HEK293 (cell line): Measurements from ENCODE around the gene PTDSS2.

Source experiments
- CTCF ChIA-PET: fragments of 350-600 bp; formaldehyde crosslinking; extraction: SDS; loops from one replicate; lab custom pipeline; 2021; ENCODE audit warnings: antibody characterized with exemption; lab: Yijun Ruan, JAX
- POLR2A ChIA-PET: fragments of 300-600 bp; formaldehyde crosslinking; extraction: SDS; loops from one replicate; lab custom pipeline; 2020; ENCODE audit warnings: antibody characterized with exemption, inconsistent platforms; lab: Yijun Ruan, JAX
- H3K27ac ChIP-seq: fragments of 200-500 bp; sonication (Bioruptor generic); 2 replicates; pipeline ENCODE4 v1.5.1; 2014; ENCODE audit warnings: low read depth, low read length, control low read depth, inconsistent platforms; ENCODE audit errors: extremely low read depth
- H3K36me3 ChIP-seq, 2 experiments: fragments of 200-500 bp in 1 of 2; sonication (Bioruptor generic) in 1 of 2; 1 replicate in 1 of 2; 2 replicates in 1 of 2; pipeline ENCODE4 v1.5.1; 2014 to 2017; ENCODE audit warnings: inconsistent platforms in 2 of 2, low read length in 2 of 2; ENCODE audit not compliant: control insufficient read depth in 2 of 2, insufficient read depth in 1 of 2
- H3K4me1 ChIP-seq: fragments of 200-500 bp; sonication (Bioruptor generic); 2 replicates; pipeline ENCODE4 v1.5.1; 2014; ENCODE audit warnings: mild to moderate bottlenecking, low read length, inconsistent platforms; ENCODE audit not compliant: control insufficient read depth, insufficient read depth
- H3K4me3 ChIP-seq: 2 replicates; pipeline ENCODE4 v1.5.1; 2011; ENCODE audit warnings: low read depth, mild to moderate bottlenecking, control low read depth, low read length, moderate library complexity
- H3K9me3 ChIP-seq: fragments of 200-500 bp; sonication (Bioruptor generic); 2 replicates; pipeline ENCODE4 v1.5.1; 2014; ENCODE audit warnings: low read depth, low read length, inconsistent platforms; ENCODE audit not compliant: control insufficient read depth, insufficient read depth
- MZF1 ChIP-seq: fragments of 450-650 bp; formaldehyde crosslinking; IDR thresholded peaks from 2 replicates; pipeline ENCODE4 v1.5.1; 2017; ENCODE audit warnings: missing biosample characterization, missing genetic modification characterization, borderline replicate concordance
- ZBTB17 ChIP-seq: fragments of 450-650 bp; formaldehyde crosslinking; IDR thresholded peaks from 2 replicates; pipeline ENCODE4 v1.5.1; 2016; ENCODE audit warnings: missing biosample characterization, missing genetic modification characterization
- ZBTB48 ChIP-seq: fragments of 450-650 bp; formaldehyde crosslinking; IDR thresholded peaks from 2 replicates; pipeline ENCODE4 v1.5.1; 2016; ENCODE audit warnings: missing biosample characterization, missing genetic modification characterization
- ZFP3 ChIP-seq: fragments of 450-650 bp; formaldehyde crosslinking; IDR thresholded peaks from 2 replicates; pipeline ENCODE4 v1.5.1; 2016; ENCODE audit warnings: low read depth, missing biosample characterization, missing genetic modification characterization
- ZNF121 ChIP-seq: fragments of 450-650 bp; formaldehyde crosslinking; IDR thresholded peaks from 2 replicates; pipeline ENCODE4 v1.5.1; 2016; ENCODE audit warnings: missing biosample characterization, missing genetic modification characterization
- ZNF157 ChIP-seq: fragments of 450-650 bp; formaldehyde crosslinking; IDR thresholded peaks from 2 replicates; pipeline ENCODE4 v1.5.1; 2016; ENCODE audit warnings: missing biosample characterization, missing genetic modification characterization
- ZNF174 ChIP-seq: fragments of 450-650 bp; formaldehyde crosslinking; IDR thresholded peaks from 2 replicates; pipeline ENCODE4 v1.5.0; 2017; ENCODE audit warnings: missing biosample characterization, mild to moderate bottlenecking, missing genetic modification characterization
- ZNF18 ChIP-seq: fragments of 450-650 bp; formaldehyde crosslinking; IDR thresholded peaks from 2 replicates; pipeline ENCODE4 v1.5.1; 2016; ENCODE audit warnings: missing biosample characterization, missing genetic modification characterization
- ZNF221 ChIP-seq: fragments of 450-650 bp; formaldehyde crosslinking; IDR thresholded peaks from 2 replicates; pipeline ENCODE4 v1.5.1; 2017; ENCODE audit warnings: missing biosample characterization, missing genetic modification characterization, borderline replicate concordance
- ZNF302 ChIP-seq: fragments of 450-650 bp; formaldehyde crosslinking; IDR thresholded peaks from 2 replicates; pipeline ENCODE4 v1.5.1; 2016; ENCODE audit warnings: missing biosample characterization, missing genetic modification characterization, low read depth
- ZNF513 ChIP-seq: fragments of 450-650 bp; IDR thresholded peaks from 2 replicates; pipeline ENCODE4 v1.5.1; 2018; ENCODE audit warnings: missing biosample characterization, missing genetic modification characterization
- ZNF521 ChIP-seq: fragments of 450-650 bp; formaldehyde crosslinking; IDR thresholded peaks from 2 replicates; pipeline ENCODE4 v1.5.1; 2017; ENCODE audit warnings: missing biosample characterization, mild to moderate bottlenecking, missing genetic modification characterization
- ZNF548 ChIP-seq: fragments of 450-650 bp; formaldehyde crosslinking; IDR thresholded peaks from 2 replicates; pipeline ENCODE4 v1.5.1; 2016; ENCODE audit warnings: missing biosample characterization, missing genetic modification characterization
- ZNF560 ChIP-seq: fragments of 450-650 bp; formaldehyde crosslinking; IDR thresholded peaks from 2 replicates; pipeline ENCODE4 v1.5.1; 2017; ENCODE audit warnings: missing biosample characterization, missing genetic modification characterization, borderline replicate concordance
- ZNF624 ChIP-seq: fragments of 450-650 bp; formaldehyde crosslinking; IDR thresholded peaks from 2 replicates; pipeline ENCODE4 v1.5.1; 2017; ENCODE audit warnings: missing biosample characterization, missing genetic modification characterization
- ZNF76 ChIP-seq: fragments of 450-650 bp; formaldehyde crosslinking; IDR thresholded peaks from 2 replicates; pipeline ENCODE4; 2016; ENCODE audit warnings: low read depth, missing biosample characterization, missing genetic modification characterization, borderline replicate concordance
- TF ChIP-seq, protein P1 (sequence below): fragments of 450-650 bp; formaldehyde crosslinking; IDR thresholded peaks from 2 replicates; pipeline ENCODE4 v1.5.1; 2016; ENCODE audit warnings: missing biosample characterization, missing genetic modification characterization
- TF ChIP-seq, protein P2 (sequence below): fragments of 450-650 bp; formaldehyde crosslinking; IDR thresholded peaks from 2 replicates; pipeline ENCODE4 v1.5.1; 2016; ENCODE audit warnings: missing biosample characterization, missing genetic modification characterization

PTDSS2 gene

DNA sequence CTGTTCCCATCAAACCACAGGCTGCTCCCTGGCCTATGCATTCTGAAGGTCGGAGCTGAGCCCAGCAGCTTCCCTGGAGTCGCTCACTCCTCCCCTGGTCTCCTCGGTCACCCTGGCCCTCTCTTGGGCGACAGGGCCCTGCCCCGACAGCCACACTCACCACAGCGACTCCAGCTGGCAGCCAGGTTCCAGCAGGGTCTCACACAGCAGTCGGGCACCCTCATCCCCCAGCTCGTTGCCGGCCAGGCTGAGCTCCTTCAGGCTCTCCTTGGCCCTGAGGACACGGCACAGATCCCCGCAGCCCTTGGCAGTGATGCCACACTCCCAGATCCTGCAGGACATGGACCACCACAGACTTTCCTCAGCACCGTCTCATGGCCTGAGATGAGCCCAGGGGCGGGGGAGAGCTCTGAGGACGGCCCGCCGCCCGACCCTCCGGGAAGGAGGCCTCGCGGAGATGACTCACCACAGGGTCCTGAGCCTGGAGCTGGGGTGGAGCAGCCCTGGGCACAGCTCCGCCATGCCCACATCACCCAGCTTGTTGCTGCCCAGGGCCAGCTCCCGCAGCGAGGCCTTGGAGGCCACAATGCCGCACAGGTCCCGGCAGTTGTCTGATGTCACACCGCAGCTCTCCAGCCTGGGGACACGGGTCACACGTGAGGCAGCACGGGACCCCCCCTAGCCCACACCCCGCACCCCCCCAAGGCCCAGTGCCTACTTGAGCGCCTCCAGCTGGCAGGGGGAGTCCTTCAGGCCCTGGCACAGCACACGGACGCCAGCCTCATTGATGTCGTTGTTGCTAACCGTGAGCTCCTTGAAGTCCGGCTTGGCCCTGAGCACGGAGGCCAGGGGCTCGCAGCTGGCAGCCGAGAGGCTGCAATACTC, 48.5 kb downstream of the PTDSS2 start:
- no peaks in the 10 kb centered on the region for H3K9me3 ChIP-seq
- no peaks in the 10 kb centered on the region for H3K4me1 ChIP-seq
- POLR2A ChIA-PET = interaction anchor here (1.0 kb wide), 2 partner anchors 8 to 17 kb away, joined by 3 to 5 read pairs; partner anchors contain the start of gene RNH1
- no peak overlapping the region for H3K4me3 ChIP-seq
- no peak for TF ChIP-seq ZNF302 (tag by site-specific recombination)
- H3K36me3 ChIP-seq = peaks cover 0 to 84% of the 10 kb centered on the region in 2 experiments; a peak in 1 of 3 replicates
- no peak overlapping the region for H3K27ac ChIP-seq
- CTCF ChIA-PET = no interaction called here

- no peaks in the 10 kb centered on the region for H3K4me1 ChIP-seq
- H3K4me3 ChIP-seq = no peak overlapping the region
- H3K27ac ChIP-seq = no peak overlapping the region
- ChIA-PET CTCF (no interaction called here), POLR2A (interaction anchor here (1.0 kb wide), 1 partner anchor 17 kb away, joined by 3 read pairs; no protein-coding TSS in a partner anchor)
- TF ChIP-seq ZNF513 (tag by site-specific recombination) (no peak), ZFP3 (tag by site-specific recombination) (no peak), ZNF548 (tag by site-specific recombination) (no peak), ZNF18 (tag by site-specific recombination) (no peak), ZNF76 (tag by site-specific recombination) (no peak), ZNF157 (tag by site-specific recombination) (no peak)
- TF ChIP-seq, protein P1, sequence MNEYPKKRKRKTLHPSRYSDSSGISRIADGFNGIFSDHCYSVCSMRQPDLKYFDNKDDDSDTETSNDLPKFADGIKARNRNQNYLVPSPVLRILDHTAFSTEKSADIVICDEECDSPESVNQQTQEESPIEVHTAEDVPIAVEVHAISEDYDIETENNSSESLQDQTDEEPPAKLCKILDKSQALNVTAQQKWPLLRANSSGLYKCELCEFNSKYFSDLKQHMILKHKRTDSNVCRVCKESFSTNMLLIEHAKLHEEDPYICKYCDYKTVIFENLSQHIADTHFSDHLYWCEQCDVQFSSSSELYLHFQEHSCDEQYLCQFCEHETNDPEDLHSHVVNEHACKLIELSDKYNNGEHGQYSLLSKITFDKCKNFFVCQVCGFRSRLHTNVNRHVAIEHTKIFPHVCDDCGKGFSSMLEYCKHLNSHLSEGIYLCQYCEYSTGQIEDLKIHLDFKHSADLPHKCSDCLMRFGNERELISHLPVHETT (tag by site-specific recombination) = no peak
- peaks cover 0 to 76% of the 10 kb centered on the region in 2 experiments; a peak in 1 of 3 replicates for H3K36me3 ChIP-seq
- no peaks in the 10 kb centered on the region for H3K9me3 ChIP-seq
Measured at GRCh38 chr11:499201-500076, 49.4 kb downstream of the PTDSS2 start.

GRCh38 chr11:501001-501682, 51.1 kb downstream of the PTDSS2 start:
- ChIA-PET CTCF (no interaction called here), POLR2A (no interaction called here)
- no peak overlapping the region for H3K27ac ChIP-seq
- no peaks in the 10 kb centered on the region for H3K4me1 ChIP-seq
- no peaks in the 10 kb centered on the region for H3K9me3 ChIP-seq
- H3K36me3 ChIP-seq = peaks cover 0 to 59% of the 10 kb centered on the region in 2 experiments; a peak in 1 of 3 replicates
- no peak overlapping the region for H3K4me3 ChIP-seq
- TF ChIP-seq ZNF624 (no peak), ZNF521 (no peak), ZBTB48 (tag by site-specific recombination) (no peak), MZF1 (tag by site-specific recombination) (no peak), ZNF174 (tag by site-specific recombination) (no peak), ZNF560 (no peak), ZBTB17 (tag by site-specific recombination) (no peak), ZNF221 (no peak), ZNF121 (tag by site-specific recombination) (no peak)
- TF ChIP-seq, protein P2, sequence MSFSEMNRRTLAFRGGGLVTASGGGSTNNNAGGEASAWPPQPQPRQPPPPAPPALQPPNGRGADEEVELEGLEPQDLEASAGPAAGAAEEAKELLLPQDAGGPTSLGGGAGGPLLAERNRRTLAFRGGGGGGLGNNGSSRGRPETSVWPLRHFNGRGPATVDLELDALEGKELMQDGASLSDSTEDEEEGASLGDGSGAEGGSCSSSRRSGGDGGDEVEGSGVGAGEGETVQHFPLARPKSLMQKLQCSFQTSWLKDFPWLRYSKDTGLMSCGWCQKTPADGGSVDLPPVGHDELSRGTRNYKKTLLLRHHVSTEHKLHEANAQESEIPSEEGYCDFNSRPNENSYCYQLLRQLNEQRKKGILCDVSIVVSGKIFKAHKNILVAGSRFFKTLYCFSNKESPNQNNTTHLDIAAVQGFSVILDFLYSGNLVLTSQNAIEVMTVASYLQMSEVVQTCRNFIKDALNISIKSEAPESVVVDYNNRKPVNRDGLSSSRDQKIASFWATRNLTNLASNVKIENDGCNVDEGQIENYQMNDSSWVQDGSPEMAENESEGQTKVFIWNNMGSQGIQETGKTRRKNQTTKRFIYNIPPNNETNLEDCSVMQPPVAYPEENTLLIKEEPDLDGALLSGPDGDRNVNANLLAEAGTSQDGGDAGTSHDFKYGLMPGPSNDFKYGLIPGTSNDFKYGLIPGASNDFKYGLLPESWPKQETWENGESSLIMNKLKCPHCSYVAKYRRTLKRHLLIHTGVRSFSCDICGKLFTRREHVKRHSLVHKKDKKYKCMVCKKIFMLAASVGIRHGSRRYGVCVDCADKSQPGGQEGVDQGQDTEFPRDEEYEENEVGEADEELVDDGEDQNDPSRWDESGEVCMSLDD (tag by site-specific recombination) = no peak
- TF ChIP-seq, protein P1 (tag by site-specific recombination) = no peak
